GM06990 (cell line): ENCODE data around the gene TMEM121B.
A peak's percentile ranks its signal among the peaks of the same experiment; 100 is the strongest.

Source experiments
- DNase-seq: peaks from one replicate; pipeline ENCODE4 v3.0.0-alpha.2; 2011; ENCODE audit not compliant: insufficient read length; ENCODE audit errors: extremely low read depth
- H3K27me3 ChIP-seq: replicated peaks from 2 replicates; pipeline ENCODE4 v1.6.0; 2011; ENCODE audit warnings: low read length; ENCODE audit not compliant: control insufficient read depth, insufficient read depth
- H3K36me3 ChIP-seq: 2 replicates; pipeline ENCODE4 v1.5.1; 2011; ENCODE audit warnings: low read length; ENCODE audit not compliant: control insufficient read depth, insufficient read depth
- H3K4me3 ChIP-seq: replicated peaks from 2 replicates; pipeline ENCODE4 v1.5.1; 2011; ENCODE audit warnings: low read depth, mild to moderate bottlenecking, control low read depth, low read length
- TF ChIP-seq, protein P1 (sequence below): IDR thresholded peaks from 2 replicates; pipeline ENCODE4 v1.5.1; 2011; ENCODE audit warnings: low read length, control low read depth, mild to moderate bottlenecking, inconsistent platforms; ENCODE audit not compliant: insufficient read depth, poor library complexity, severe bottlenecking

TMEM121B gene

DNA sequence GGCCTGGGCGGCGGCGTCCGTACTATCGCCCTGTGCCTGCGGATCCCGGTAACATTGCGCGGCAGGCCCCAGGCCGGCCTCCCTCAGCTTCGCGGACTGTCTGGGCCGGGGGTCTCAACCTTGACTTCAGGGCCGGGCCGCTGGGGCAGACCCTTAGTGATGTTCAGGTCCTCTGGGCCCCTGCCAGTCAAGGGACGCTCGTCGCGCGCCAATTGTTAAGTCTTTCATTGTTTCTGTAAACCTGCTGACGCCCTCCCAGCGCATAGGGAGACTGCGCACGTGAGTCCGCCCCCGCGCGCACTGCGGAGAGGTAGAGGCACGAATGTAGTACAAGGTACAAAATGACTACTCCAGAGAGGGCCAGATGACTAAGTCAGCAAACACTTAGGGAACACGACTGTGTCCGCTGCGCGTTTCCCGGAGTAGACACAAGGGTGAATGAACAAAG lies 38.4 kb upstream of the TMEM121B start:
- no peak for DNase-seq
- Histone ChIP-seq H3K36me3 (no peaks in the 10 kb centered on the region), H3K4me3 (peak overlapping the region; percentile 80), H3K27me3 (no peaks in the 10 kb centered on the region)
- TF ChIP-seq, protein P1, sequence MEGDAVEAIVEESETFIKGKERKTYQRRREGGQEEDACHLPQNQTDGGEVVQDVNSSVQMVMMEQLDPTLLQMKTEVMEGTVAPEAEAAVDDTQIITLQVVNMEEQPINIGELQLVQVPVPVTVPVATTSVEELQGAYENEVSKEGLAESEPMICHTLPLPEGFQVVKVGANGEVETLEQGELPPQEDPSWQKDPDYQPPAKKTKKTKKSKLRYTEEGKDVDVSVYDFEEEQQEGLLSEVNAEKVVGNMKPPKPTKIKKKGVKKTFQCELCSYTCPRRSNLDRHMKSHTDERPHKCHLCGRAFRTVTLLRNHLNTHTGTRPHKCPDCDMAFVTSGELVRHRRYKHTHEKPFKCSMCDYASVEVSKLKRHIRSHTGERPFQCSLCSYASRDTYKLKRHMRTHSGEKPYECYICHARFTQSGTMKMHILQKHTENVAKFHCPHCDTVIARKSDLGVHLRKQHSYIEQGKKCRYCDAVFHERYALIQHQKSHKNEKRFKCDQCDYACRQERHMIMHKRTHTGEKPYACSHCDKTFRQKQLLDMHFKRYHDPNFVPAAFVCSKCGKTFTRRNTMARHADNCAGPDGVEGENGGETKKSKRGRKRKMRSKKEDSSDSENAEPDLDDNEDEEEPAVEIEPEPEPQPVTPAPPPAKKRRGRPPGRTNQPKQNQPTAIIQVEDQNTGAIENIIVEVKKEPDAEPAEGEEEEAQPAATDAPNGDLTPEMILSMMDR: no peak

DNA sequence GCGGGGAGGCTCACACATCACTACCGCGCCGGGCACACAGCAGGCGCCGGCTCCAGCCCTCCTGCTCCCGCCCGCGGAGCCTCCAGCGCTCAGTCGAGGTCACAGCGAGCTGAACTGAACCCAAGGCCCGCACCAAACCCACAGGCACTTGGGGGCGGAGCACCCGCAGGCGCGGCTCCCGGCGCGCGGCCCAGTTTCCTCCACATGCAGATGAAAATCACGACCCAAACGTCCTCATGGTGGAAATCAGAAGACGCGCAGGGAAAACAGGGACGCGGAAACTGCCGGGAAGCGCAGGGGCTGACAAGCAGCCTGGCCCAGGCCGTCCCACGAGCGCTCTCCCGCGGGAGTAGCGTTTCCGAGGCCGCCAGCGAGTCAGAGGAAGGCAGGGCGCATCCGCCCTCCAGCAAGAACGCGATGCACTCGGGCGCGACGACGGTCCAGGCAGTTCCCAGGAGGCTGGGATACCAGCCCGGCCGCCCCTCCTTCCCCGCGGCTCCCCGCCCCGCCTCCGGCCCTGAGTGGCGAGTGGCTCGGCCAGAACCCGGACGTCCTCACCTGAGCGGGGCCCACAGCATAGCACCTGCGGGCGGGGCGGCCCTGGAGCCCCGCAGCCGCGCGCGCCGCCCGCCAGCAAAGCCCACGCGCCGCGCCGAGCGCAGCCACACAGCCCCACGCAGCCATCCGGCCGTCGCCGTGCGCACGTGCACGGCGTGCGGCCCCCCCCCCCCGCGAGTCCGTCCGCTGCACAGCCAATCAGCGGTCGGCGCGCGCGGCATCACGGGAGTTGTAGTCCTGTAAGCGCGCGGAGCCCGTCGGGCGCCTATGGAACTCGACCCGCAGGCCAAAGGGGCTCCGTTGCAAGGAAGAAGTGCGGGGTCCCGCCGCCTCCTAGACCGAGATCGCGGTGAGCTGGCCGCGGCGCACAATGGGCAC lies 37.7 kb upstream of the TMEM121B start, which contains the start of gene HDHD5:
Gene HDHD5 (minus strand): TSS at position 710 of the 936 bp plus-strand sequence. CDS start 26 bp downstream, at position 684.
- peak; percentile 90 for DNase-seq
- no peaks in the 10 kb centered on the region for H3K36me3 ChIP-seq
- TF ChIP-seq, protein P1: no peak
- no peaks in the 10 kb centered on the region for H3K27me3 ChIP-seq
- H3K4me3 ChIP-seq: peak within 1 kb of the TSS; percentile 80

DNA sequence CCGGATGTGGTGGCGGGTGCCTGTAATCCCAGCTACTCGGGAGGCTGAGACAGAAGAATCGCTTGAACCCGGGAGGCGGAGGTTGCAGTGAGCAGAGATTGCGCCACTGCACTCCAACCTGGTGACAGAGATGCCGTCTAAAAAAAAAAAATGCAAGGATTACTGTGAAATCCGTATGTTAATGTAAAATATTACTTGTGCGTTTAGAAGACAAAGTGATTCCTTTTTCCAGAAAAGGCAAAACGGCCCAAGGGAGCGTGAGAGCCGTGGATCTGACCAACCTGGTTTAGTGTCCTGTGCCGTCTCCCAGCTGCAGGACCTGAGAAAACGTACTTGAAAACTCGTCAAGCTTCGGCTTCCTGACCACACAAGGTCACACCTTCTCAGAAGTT lies 37.0 kb upstream of the TMEM121B start:
- Histone ChIP-seq H3K36me3 (no peaks in the 10 kb centered on the region), H3K4me3 (peak overlapping the region; percentile 80), H3K27me3 (no peaks in the 10 kb centered on the region)
- TF ChIP-seq, protein P1: no peak
- DNase-seq: no peak

DNA sequence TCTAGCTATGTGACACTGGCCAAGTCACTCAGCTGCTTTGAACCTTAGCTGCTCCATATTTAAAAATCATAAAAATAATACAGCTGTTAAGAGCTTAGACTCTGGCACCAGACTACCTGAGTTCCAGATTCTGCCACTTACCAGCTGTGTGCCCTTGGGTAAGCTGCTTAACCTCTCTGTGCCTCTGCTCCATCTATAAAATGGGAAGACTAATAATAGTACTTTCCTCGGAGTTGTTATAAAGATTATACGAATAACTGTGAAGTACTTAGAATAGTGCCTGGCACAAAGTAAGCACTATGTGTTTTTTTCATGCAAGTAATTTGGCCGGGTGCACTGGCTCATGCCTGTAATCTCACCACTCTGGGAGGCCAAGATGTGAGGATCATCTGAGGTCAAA lies 36.6 kb upstream of the TMEM121B start:
- Histone ChIP-seq H3K27me3 (no peaks in the 10 kb centered on the region), H3K36me3 (no peaks in the 10 kb centered on the region), H3K4me3 (no peak overlapping the region)
- TF ChIP-seq, protein P1: no peak
- DNase-seq: no peak

DNA sequence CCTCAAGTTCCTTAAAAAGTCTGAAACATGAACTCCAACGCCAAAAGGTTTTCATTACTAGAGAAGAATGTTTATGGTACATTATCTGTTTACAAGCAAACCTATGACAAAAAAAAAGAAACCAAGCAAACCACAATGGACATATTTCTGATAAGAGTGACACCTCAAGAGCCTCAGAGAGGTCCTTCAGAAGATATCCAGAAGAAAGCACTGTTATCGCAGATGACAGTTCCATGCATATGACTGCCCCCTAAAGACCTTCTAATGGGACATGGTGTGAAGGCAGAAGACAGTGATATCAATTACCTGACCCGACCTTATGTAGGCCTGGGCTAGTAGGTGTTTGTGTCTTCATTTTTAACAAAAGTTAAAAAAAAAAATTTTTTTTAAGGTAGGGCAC lies 34.8 kb upstream of the TMEM121B start:
- Histone ChIP-seq H3K27me3 (no peaks in the 10 kb centered on the region), H3K36me3 (no peaks in the 10 kb centered on the region), H3K4me3 (no peak overlapping the region)
- no peak for DNase-seq
- TF ChIP-seq, protein P1: no peak
